Body of pancreas (tissue), 4 donors: ENCODE data around the gene ADAMTSL1. TPM values are rescaled to one million over a fixed set of nuclear protein-coding genes. Genes with fewer than 3 reads are reported as not detected.

ENCODE experiments used
- ATAC-seq: fragments of 150-250 bp; one replicate; pipeline ENCODE4 v1.9.1; 2016
- DNase-seq, 4 donors: peaks; one replicate each; pipeline ENCODE4 v3.0.0-alpha.2; 2019
- H3K27ac ChIP-seq, 4 donors: fragments of 200-600 bp; sonication (generic); 1 replicate in 3 of 4; 2 replicates in 1 of 4; pipeline versions ENCODE4 v1.5.1 to v1.6.1; 2016 to 2019; ENCODE audit warnings: mild to moderate bottlenecking in 1 of 4, mixed read lengths in 1 of 4, moderate library complexity in 1 of 4
- H3K27me3 ChIP-seq, 2 donors: fragments of 200-600 bp; sonication (generic); one replicate each; pipeline ENCODE4 v1.6.0; 2016; ENCODE audit warnings: mild to moderate bottlenecking in 1 of 2
- H3K36me3 ChIP-seq, 2 donors: fragments of 200-600 bp; sonication (generic); replicated peaks in 1 of 2; 2 replicates each; pipeline ENCODE4 v1.5.1; 2016; ENCODE audit warnings: low read depth in 2 of 2; ENCODE audit not compliant: insufficient read depth in 1 of 2
- H3K4me1 ChIP-seq: fragments of 200-600 bp; sonication (generic); one replicate; pipeline ENCODE4 v1.6.0; 2016
- H3K4me3 ChIP-seq, 2 donors: fragments of 200-600 bp; sonication (generic); 1 replicate in 1 of 2; 2 replicates in 1 of 2; pipeline ENCODE4 v1.5.1; 2016 to 2019
- H3K9me3 ChIP-seq, 3 donors: fragments of 200-600 bp; sonication (generic); 1 replicate in 2 of 3; 2 replicates in 1 of 3; pipeline ENCODE4 v1.5.1; 2016
- CTCF ChIP-seq, 7 experiments: fragments of 450-650 bp in 4 of 7; fragments of 200-600 bp in 3 of 7; sonication (generic) in 3 of 7; IDR thresholded peaks; one replicate each; pipeline ENCODE4 v1.5.1; 2016 to 2019; ENCODE audit warnings: antibody characterized with exemption in 7 of 7
- POLR2A ChIP-seq, 3 donors: fragments of 450-650 bp; IDR thresholded peaks; one replicate each; pipeline ENCODE4 v1.6.1; 2016; ENCODE audit warnings: antibody characterized with exemption in 3 of 3, mild to moderate bottlenecking in 2 of 3
- WGBS, 2 donors: methylation state at CpG; one replicate each; pipeline ENCODE4 v1.1.5; 2017; 5-methylcytosine and 5-hydroxymethylcytosine counted together
- intact Hi-C: fragments of 100-400 bp; cut with DNase I; formaldehyde crosslinking; loops from one replicate; pipeline ENCODE4 v1.15.1; 2023
- total RNA-seq, 2 donors: library from RNA; depleted of rRNA; stranded (reverse); fragments of >200 nt; gene quantifications; one replicate each; pipeline ENCODE4 v1.1.0, GENCODE V29; 2016

The ADAMTSL1 gene
- total RNA-seq, 2 donors from 2014 or later = 0.52 to 0.99 TPM

GRCh38 chr9:18442629-18443491, 31.1 kb upstream of the ADAMTSL1 start:
- intact Hi-C loops = no loop called here
- ATAC-seq = peak; percentile 74
- H3K27ac ChIP-seq = no peak overlapping the region
- peak; percentile 65 to 90 (median 70) for TF ChIP-seq CTCF (IDR thresholded peaks at IDR 0.05)
- no peak for TF ChIP-seq POLR2A (IDR thresholded peaks at IDR 0.05)
- no peaks in the 10 kb centered on the region for H3K36me3 ChIP-seq
- H3K4me1 ChIP-seq = peaks cover 20% of the 10 kb centered on the region
- 4 to 5% methylated on average over 6 of the region's 6 CpGs for WGBS, 2 donors
- no peaks in the 10 kb centered on the region for H3K9me3 ChIP-seq
- no peak overlapping the region for H3K4me3 ChIP-seq
- peak; percentile 71 to 77 (median 74) for DNase-seq
- H3K27me3 ChIP-seq = no peaks in the 10 kb centered on the region

GRCh38 chr9:18447131-18447530, 26.8 kb upstream of the ADAMTSL1 start:
- Histone ChIP-seq H3K4me3 (no peak overlapping the region), H3K4me1 (peaks cover 9% of the 10 kb centered on the region), H3K27ac (no peak overlapping the region), H3K36me3 (no peaks in the 10 kb centered on the region), H3K27me3 (no peaks in the 10 kb centered on the region), H3K9me3 (no peaks in the 10 kb centered on the region)
- TF ChIP-seq POLR2A (IDR thresholded peaks at IDR 0.05) = no peak
- no peak for TF ChIP-seq CTCF (IDR thresholded peaks at IDR 0.05)
- ATAC-seq (peak; percentile 42), DNase-seq (peak in 2 of 4 donors; percentile 11 to 15)
- intact Hi-C loops = no loop called here
- WGBS, 2 donors = 13 to 18% methylated on average over 4 of the region's 4 CpGs

GRCh38 chr9:18447541-18447940, 26.4 kb upstream of the ADAMTSL1 start:
- TF ChIP-seq POLR2A (IDR thresholded peaks at IDR 0.05) (no peak), CTCF (IDR thresholded peaks at IDR 0.05) (no peak)
- Histone ChIP-seq H3K36me3 (no peaks in the 10 kb centered on the region), H3K27ac (no peak overlapping the region), H3K4me1 (peaks cover 9% of the 10 kb centered on the region), H3K27me3 (no peaks in the 10 kb centered on the region), H3K9me3 (no peaks in the 10 kb centered on the region), H3K4me3 (no peak overlapping the region)
- intact Hi-C loops = no loop called here
- DNase-seq = no peak
- no peak for ATAC-seq
- 77 to 78% methylated on average over 3 of the region's 3 CpGs for WGBS, 2 donors

- H3K27ac ChIP-seq = no peak overlapping the region
- no peaks in the 10 kb centered on the region for H3K9me3 ChIP-seq
- no peak overlapping the region for H3K4me3 ChIP-seq
- no peaks in the 10 kb centered on the region for H3K36me3 ChIP-seq
- intact Hi-C loops = no loop called here
- no peak for ATAC-seq
- peaks cover 9% of the 10 kb centered on the region for H3K4me1 ChIP-seq
- DNase-seq = no peak
- no peaks in the 10 kb centered on the region for H3K27me3 ChIP-seq
- no peak for TF ChIP-seq POLR2A (IDR thresholded peaks at IDR 0.05)
- TF ChIP-seq CTCF (IDR thresholded peaks at IDR 0.05) = no peak
These were observed 25.9 kb upstream of the ADAMTSL1 start for GRCh38 chr9:18448101-18448500.

GRCh38 chr9:18451406-18451805, 22.5 kb upstream of the ADAMTSL1 start:
- Histone ChIP-seq H3K36me3 (no peaks in the 10 kb centered on the region), H3K27ac (no peak overlapping the region), H3K9me3 (no peaks in the 10 kb centered on the region), H3K4me1 (peaks cover 9% of the 10 kb centered on the region), H3K4me3 (no peak overlapping the region), H3K27me3 (no peaks in the 10 kb centered on the region)
- no peak for DNase-seq
- 40 to 42% methylated on average over 3 of the region's 3 CpGs for WGBS, 2 donors
- ATAC-seq = no peak
- intact Hi-C loops = no loop called here
- TF ChIP-seq CTCF (IDR thresholded peaks at IDR 0.05) = no peak
- TF ChIP-seq POLR2A (IDR thresholded peaks at IDR 0.05) = no peak
